Hindlimb muscle (tissue), 1 donor: ENCODE results near the gene DAND5. TPM values are rescaled to one million over a fixed set of nuclear protein-coding genes. Genes with fewer than 3 reads are reported as not detected.
"Not testable (repeated sequence)": the region's sequence is repeated elsewhere in the genome, so short reads cannot be mapped to it uniquely, and the experiment has no call there.

Experiments used
- DNase-seq: peaks from one replicate; pipeline ENCODE4 v3.0.0-alpha.2; 2013
- polyA plus RNA-seq: library from polyadenylated mRNA; unstranded; fragments of 120-200 nt; gene quantifications from one replicate; pipeline ENCODE4 v1.2.1, GENCODE V29; 2013; ENCODE audit not compliant: insufficient read length

DAND5 gene
- polyA plus RNA-seq, 1 donor = 0.18 TPM

DNA sequence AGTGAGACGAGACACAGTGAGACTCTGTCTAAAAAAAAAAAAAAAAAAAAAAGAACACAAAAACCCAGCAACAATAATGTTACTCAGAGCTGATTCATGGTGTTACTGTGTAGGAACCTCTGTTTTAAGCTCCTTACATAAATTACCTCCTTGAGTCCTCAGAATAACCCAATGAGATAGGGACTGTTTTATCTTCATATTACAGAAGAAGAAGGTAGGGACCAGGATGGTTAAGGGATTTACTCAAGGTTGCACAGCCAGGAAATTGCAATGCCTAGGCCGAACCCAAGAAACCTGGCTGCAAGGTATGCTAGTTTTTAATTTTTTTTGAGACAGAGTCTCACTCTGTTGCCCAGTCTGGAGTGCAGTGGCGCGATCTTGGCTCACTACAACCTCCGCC, 1.5 kb upstream of the DAND5 start:
- no peak for DNase-seq

DNA sequence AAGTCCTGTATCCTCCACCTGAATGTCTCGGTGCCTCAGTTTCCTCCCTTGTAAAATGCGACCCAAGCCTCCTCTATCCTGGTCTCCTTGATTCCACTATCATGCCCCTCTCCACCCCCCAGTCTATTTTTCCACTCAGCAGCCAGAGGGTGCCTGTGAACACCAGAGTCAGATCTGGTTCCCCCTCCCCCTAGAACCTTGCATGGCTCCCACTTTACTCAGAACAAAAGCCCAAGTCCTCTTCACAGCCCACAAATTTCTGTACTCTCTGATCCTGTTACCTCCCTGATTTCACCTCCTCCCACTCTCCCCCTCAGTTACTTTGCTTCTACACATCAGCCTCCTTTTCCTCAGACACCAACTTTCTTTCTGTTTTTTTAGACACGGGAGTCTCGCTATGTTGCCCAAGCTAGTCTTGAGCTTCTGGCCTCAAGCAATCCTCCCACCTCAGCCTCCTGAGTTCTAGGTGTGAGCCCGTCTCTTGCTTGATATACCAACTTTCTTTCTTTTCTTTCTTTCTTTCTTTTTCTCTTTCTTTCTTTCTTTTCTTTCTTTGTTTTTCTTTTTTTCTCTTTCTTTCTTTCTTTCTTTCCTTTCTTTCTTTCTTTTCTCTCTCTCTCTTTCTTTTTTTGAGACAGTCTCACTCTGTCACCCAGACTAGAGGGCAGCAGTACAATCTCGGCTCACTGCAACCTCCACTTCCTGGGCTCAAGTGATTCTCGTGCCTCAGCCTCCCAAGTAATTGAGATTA, 869 bp downstream of the DAND5 start:
- DNase-seq = no peak

- DNase-seq = no peak
Observed at GRCh38 chr19:12973236-12973635, 3.9 kb downstream of the DAND5 start.

GRCh38 chr19:12974301-12975220, 5.2 kb downstream of the DAND5 start:
- no peak for DNase-seq

DNA sequence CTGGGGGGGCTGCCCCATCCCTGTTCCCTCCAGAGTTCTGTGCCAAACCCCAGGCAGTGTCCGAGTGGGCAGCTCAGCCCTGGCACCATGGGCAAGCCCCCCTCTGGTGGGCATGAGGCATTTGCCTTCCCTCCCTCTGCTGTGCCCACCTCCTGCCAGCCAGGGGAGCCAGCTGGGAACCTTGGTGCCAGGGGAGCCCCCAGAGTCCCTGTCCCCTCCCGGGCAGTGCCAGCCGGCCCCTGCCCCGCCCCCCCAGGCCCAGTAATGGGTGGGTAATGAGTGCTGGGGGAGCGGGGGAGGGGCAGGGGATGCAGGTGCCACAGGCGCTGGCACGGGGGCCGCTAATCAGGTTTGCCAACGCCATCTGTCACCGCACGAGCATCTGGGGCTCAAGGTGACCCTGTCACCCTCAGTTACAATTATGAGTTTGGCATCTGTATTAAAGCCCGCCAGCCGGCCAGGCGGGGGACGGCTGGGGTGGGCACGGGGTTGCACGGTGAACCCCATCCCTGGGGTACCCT, 5.9 kb downstream of the DAND5 start:
- DNase-seq = no peak

- not testable (repeated sequence) for DNase-seq
Observed at GRCh38 chr19:12976109-12976508, 6.7 kb downstream of the DAND5 start.

DNA sequence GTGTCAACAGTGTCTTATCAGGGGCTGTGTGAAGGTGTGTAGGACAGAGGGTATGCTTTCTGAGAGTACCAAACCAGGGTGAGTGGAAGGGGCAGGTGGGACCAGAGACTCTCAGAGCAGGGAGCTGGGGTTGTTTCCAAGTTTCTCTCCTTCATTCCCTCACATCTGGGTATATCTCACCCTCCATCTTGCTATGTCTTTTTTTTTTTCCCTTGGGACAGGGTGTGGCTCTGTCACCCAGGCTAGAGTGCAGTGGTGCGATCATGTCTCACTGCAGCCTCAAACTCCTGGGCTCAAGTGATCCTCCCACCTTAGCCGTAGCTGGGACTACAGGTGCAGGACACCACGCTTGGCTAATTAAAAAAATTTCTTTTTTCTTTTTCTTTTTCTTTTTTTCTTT, 10.6 kb downstream of the DAND5 start:
- no peak for DNase-seq

- DNase-seq = no peak
Observed at GRCh38 chr19:12982648-12983047, 13.3 kb downstream of the DAND5 start.

DNA sequence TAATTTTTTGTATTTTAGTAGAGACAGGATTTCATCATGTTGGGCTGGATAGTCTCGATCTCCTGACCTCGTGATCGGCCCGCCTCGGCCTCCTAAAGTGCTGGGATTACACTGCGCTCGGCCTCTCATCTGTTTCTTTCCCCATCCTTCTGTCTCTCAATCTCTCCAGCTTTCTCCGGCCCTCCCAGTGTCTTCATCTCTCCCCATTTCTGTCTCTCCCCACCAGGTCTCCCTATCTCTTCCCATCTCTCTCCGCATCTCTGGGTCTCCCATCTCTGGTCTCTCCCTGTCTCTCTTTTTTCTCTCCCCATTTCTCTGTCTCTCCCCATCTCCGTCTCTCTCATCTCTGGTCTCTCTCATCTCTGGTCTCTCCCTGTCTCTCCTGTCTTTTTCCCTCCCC, 13.7 kb downstream of the DAND5 start:
- DNase-seq = no peak

- DNase-seq = peak; percentile 80
Observed at GRCh38 chr19:12983542-12984142, 14.3 kb downstream of the DAND5 start.

- no peak for DNase-seq
Observed at GRCh38 chr19:12984143-12984627, 14.8 kb downstream of the DAND5 start.

DNA sequence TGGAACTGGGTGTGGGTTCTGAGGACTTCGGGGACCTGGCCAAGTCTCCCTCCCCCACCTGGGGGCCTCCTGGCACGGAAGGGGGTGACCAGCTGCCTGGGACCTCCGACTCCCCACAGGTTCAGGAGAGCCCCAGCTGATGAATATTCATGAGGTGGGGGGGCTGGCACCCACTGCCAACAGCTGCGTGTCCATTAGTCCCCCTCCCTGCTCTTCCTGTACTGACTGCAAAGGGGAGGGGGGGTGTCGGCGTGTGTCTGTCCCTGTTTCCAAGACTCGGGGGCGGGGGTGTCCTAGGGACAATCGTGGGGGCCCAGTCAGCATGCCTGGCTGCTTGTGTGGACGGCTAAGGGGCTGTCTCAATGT, 15.3 kb downstream of the DAND5 start:
- DNase-seq = no peak

DNA sequence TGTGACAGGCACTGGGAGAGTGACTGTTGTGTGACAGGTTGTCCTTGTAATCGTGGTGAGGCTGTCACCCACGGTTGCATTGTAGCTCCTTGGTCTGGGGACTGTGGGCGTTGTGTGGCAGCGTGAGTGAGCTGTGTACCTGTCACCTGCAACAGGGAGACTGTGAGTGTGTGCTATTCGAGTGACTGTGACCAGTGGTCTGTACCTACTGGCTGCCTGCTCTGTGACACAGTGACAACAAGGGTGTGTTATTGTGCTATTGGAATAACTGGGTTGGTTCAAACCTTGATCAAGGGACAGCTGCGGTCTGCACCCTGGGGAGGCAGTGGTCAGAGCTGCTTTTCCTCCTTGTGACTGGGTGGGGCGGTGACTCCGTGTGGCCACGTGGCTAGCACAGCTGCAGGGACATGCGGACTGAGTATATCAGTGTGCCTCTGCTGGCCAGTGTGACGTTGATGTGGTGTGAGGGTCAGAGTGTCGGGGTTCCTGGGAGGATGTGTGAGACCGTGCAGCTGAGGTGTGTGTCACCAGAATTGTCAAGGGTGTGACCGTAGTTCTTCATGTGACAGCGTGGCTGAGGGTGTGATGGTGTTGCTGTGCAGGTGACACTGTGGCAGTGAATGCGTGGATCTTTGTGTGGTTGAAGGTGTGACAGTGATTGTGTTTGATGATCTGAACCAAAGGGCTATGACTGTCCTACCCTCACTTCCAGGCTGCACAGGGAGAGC, 15.8 kb downstream of the DAND5 start:
- DNase-seq = peak; percentile 77

DNA sequence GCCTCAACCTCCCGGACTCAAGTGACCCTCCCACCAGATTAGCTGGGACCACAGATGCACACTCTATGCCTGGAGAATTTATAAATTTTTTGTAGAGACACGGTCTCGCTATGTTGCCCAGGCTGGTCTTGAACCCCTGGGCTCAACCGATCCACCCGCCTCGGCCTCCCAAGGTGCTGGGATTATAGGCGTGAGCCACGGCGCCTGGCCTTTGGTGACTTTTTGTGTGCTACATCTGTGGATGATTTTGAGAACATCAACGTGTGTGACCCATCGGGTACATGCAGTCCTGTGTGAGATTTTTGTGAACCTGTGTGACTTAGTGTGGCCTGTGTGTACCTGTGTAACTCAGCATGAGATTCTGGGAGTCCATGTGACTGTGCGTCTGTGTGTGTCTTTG, 17.4 kb downstream of the DAND5 start:
- no peak for DNase-seq

DNA sequence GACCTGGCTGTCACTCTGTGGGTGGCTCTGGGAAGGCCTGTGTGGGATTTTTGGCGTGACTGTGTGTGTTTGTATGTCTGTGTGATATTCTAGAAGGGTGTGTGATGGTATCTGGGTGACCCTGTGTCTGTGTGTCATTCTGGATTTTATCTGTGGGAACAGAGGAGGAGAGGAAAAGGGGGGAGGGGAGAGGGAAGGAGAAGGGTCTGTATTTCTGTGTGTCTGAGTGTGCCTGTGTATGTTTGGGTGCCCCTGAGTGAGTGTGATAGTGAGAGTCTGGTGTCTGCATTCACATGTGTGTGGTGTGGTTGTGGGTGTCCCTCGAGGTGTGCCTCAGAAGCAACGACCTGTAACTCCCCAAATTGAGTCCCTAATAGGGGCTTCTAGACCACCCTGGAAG, 17.8 kb downstream of the DAND5 start:
- DNase-seq = no peak

DNA sequence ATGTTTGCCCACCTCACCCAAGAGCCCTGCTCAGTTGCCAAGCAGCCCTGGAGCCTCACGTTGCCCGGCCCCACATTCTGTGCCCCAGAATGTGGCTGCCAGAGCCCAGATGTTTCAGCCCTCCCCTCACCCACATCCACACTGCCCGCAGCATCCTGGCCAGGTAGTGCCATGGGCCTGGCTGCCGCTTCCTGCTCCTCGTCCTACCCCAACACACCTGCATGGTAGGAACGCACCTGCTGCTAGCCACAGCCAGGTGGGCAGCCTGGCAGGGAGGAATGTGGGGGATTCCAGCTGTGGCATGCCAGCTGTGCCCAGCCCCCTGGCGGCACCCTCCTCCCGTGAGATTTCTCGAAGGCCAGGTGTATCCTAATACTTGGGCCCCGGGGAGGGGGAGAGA, 18.4 kb downstream of the DAND5 start:
- DNase-seq = no peak

DNA sequence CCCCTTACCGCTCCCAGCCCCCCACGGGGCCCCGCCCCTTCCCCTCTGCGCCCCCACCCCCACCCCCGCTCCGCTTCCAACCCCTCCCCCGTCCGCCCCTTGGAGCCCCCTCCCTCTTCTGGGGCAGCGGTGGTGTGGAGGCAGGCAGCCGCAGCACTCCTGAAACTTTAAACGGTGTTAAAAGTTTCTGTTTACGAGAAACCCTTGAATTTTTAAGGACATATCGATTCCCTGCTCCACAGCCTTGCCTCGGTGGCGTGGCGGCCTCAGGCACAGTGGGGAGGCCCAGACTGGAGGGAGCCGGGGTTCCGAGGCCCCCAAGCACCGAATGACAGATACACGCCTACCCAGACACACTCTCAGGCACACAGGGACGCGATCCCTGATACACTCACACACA, 21.1 kb downstream of the DAND5 start:
- no peak for DNase-seq

GRCh38 chr19:12990853-12991252, 21.5 kb downstream of the DAND5 start:
- DNase-seq = no peak

- DNase-seq = no peak
Observed at GRCh38 chr19:12991296-12991695, 21.9 kb downstream of the DAND5 start.

DNA sequence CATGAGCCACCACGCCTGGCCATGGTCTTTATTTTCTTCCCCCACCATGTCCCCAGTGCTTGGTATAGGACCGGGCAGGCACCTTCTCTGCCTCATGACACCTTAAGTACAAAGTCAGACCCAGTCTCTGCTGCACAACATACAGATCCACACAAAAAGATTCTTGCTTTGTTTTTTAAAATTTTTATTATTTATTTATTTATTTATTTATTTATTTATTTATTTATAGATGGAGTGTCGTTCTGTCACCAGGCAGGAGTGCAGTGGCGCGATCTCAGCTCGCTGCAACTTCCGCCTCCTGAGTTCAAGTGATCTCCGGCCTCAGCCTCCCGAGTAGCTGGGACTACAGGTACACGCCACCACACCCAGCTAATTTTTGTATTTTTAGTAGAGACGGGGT, 23.4 kb downstream of the DAND5 start:
- no peak for DNase-seq

- DNase-seq = no peak
Observed at GRCh38 chr19:12993562-12993961, 24.2 kb downstream of the DAND5 start.
